Fibroblast of mammary gland (primary cell): ENCODE measurements around the gene RP2.
A peak's percentile ranks its signal among the peaks of the same experiment; 100 is the strongest.

Experiments used
- DNase-seq: peaks from one replicate; pipeline ENCODE4 v3.0.0-alpha.2; 2010; ENCODE audit warnings: low read depth
- H3K4me3 ChIP-seq: 2 replicates; pipeline ENCODE4 v1.5.1; 2011; ENCODE audit warnings: low read depth, mild to moderate bottlenecking, low read length, moderate library complexity; ENCODE audit not compliant: control insufficient read depth
- TF ChIP-seq, protein P1 (sequence below): conservative IDR thresholded peaks from 2 replicates; pipeline ENCODE4 v1.5.1; 2011; ENCODE audit warnings: low read depth, low read length, inconsistent platforms; ENCODE audit not compliant: control insufficient read depth, insufficient read depth

Gene RP2

DNA sequence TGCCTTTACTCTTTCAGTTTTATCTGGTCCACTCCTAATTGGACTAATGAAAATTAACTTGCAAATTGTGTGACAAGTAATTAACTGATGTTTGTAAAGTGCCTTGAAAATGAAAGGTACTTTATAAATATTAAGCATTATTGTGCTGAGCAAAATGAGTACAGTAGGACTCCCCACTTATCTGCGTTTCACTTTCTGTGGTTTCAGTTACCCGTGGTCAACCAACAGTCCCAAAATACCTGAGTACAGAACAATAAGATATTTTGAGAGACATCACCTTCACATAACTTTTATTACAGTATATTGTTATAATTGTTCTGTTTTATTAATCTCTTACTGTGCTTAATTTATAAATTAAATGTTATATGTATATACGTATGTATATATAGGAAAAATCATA lies 48.0 kb downstream of the RP2 start:
- TF ChIP-seq, protein P1, sequence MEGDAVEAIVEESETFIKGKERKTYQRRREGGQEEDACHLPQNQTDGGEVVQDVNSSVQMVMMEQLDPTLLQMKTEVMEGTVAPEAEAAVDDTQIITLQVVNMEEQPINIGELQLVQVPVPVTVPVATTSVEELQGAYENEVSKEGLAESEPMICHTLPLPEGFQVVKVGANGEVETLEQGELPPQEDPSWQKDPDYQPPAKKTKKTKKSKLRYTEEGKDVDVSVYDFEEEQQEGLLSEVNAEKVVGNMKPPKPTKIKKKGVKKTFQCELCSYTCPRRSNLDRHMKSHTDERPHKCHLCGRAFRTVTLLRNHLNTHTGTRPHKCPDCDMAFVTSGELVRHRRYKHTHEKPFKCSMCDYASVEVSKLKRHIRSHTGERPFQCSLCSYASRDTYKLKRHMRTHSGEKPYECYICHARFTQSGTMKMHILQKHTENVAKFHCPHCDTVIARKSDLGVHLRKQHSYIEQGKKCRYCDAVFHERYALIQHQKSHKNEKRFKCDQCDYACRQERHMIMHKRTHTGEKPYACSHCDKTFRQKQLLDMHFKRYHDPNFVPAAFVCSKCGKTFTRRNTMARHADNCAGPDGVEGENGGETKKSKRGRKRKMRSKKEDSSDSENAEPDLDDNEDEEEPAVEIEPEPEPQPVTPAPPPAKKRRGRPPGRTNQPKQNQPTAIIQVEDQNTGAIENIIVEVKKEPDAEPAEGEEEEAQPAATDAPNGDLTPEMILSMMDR = no peak
- DNase-seq = no peak
- no peak overlapping the region for H3K4me3 ChIP-seq

DNA sequence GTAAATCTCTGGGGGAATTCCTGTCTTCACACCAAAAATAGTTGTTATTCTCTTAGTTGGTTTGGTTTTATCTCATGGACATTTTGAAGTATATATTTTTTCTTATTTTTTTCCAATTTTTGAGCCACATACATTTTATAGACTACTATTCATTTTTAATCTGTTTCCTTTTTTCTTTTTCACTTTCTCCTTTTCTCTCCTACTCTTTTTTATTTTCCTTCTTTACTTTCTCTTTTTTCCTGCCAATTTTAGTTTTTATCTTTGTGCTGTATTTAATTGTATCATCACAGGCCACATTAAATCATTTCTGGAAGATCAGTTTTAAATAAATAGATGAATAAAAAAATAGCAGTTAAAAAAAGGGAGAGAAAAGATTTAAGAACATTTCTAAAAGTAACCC lies 61.4 kb downstream of the RP2 start:
- H3K4me3 ChIP-seq = no peak overlapping the region
- TF ChIP-seq, protein P1 = no peak
- no peak for DNase-seq

DNA sequence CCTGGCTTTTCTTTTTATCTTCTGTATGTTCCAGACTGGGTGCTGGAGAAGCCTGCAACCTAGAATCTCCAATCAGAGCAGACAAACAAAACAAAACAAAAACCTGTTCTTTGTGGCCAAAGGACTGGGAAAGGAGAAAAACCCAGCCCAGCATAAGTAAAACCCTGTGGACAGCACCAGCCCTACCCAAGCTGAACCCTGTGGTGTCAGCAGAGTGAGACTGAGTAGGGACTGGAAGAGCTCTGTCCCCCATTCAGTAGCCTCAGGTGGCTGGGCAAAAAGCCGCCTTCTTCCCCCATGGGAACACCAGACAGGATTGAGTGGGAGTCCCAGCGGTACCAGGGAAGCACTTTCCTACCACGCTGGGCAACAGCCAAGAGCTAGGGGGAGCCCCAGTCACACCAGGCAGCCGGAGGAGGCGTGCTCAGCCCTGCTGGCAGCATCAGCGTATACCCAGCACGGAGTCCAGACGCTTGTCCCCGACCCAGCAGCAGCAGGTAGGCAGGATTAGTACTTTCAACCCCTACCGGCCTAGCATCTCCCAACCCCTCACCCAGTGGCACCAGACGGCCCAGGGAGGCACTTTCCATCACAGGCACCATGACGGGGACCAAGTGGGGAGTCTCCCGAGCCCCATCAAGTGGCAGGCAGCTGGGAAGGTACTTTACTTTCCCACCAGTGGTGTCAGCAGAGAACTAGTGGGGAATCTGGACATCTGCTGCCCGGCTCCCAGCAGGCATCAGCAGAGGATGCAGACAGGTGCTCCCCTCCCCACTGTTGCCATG lies 66.8 kb downstream of the RP2 start:
- TF ChIP-seq, protein P1 = peak; percentile 47
- peak; percentile 65 for DNase-seq
- H3K4me3 ChIP-seq = peak overlapping the region; percentile 47

DNA sequence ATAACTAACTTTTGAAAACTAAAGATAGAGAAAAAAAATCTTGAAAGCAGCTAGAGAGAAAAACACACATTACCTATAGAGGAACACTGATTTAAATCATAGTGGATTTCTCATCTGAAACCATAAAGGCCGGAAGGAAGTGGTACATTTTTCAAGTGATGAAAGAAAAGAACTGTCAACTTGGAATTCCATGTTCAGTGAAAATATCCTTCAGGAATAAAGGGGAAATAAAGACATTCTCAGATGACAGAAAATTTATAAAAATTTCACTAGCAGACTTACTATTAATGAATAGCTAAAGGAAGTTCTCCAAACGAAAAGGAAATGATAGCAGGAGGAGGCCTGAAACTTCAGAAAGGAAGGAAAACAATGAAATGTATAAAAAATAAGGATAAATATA lies 67.8 kb downstream of the RP2 start:
- no peak overlapping the region for H3K4me3 ChIP-seq
- no peak for DNase-seq
- TF ChIP-seq, protein P1 = no peak

DNA sequence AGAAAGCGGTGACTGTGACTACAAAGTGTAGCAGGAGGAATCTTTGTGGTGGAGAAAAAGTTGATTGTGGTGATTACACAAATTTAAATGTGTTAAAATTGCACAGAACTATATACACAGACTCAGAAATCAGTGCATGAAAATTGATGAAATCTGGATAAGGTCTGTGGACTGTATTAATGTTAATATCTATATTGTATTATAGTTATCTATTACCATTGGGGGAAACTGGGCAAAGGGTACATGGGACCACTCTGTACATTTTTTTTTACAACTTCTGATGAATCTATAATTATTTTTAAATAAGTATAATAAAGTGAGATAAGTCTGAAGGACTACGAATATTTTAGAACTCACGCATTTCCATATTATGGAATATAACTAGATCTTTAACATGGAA lies 73.6 kb downstream of the RP2 start:
- TF ChIP-seq, protein P1 = no peak
- H3K4me3 ChIP-seq = no peak overlapping the region
- DNase-seq = no peak

DNA sequence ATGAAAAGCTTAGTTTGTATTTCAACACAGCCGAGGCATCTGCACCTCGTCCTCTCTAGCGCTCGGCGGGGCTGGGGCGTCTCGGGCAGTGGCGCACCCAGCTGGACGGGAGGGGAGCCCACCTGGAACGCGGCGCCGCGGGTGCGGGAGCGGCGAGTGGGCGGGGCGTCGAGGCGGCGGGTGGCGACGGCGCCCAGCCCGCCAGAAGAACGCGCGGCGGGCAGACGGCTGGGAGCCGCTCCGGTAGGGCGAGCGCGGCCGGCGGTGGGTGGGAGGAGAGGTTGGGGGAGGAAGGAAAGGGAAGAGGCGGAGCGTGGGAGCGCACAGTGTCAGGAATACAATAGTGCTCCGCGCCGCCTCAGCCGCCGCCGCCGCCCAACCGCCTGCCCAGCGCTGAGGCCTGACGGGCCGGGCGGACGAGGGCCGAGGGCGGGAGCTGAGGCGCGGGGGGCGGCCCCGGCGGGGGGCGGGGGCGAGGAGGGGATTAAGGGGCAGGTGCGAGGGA lies 75.3 kb downstream of the RP2 start, which contains the start of gene JADE3:
Gene JADE3 (plus strand): TSS at position 324 of the 505 bp plus-strand sequence. CDS start 72,474 bp downstream, outside the sequence.
- DNase-seq = peak; percentile 59
- H3K4me3 ChIP-seq = peak within 1 kb of the TSS; percentile 50
- TF ChIP-seq, protein P1 = no peak
